Neural crest cell (in vitro differentiated cells): ENCODE measurements around the gene COL16A1. TPM values are rescaled to one million over a fixed set of nuclear protein-coding genes. Genes with fewer than 3 reads are reported as not detected.

Experiments
- DNase-seq: peaks from one replicate; pipeline ENCODE4 v3.0.0; 2021; ENCODE audit warnings: low read depth, mixed read lengths, low spot score
- H3K27ac Mint-ChIP-seq: one replicate; pipeline ENCODE4 v1.8.0; 2021; ENCODE audit warnings: mild to moderate bottlenecking, mixed read lengths; ENCODE audit not compliant: unreplicated experiment
- H3K27me3 Mint-ChIP-seq: 2 replicates; pipeline ENCODE4 v1.8.0; 2021; ENCODE audit warnings: low read depth, mild to moderate bottlenecking, mixed read lengths
- H3K36me3 Mint-ChIP-seq: 2 replicates; pipeline ENCODE4 v1.8.0; 2021; ENCODE audit warnings: low read depth, mild to moderate bottlenecking, mixed read lengths
- H3K4me1 Mint-ChIP-seq: 2 replicates; pipeline ENCODE4 v1.8.0; 2021; ENCODE audit warnings: mixed read lengths
- H3K4me3 Mint-ChIP-seq: one replicate; pipeline ENCODE4 v1.8.0; 2021; ENCODE audit warnings: mild to moderate bottlenecking, mixed read lengths
- H3K9me3 Mint-ChIP-seq: 2 replicates; pipeline ENCODE4 v1.8.0; 2021; ENCODE audit warnings: mixed read lengths
- total RNA-seq: library from RNA; stranded (reverse); gene quantifications from 2 replicates; pipeline ENCODE4 v1.2.1, GENCODE V29; 2021
- TF ChIP-seq, protein P1 (sequence below): fragments of 200-600 bp; sonication (generic); conservative IDR thresholded peaks from 2 replicates; pipeline ENCODE4 v1.5.0; 2021; ENCODE audit warnings: antibody characterized with exemption, mild to moderate bottlenecking

COL16A1 gene
- total RNA-seq, 1 donor from 2014 or later = 0.72 TPM

DNA sequence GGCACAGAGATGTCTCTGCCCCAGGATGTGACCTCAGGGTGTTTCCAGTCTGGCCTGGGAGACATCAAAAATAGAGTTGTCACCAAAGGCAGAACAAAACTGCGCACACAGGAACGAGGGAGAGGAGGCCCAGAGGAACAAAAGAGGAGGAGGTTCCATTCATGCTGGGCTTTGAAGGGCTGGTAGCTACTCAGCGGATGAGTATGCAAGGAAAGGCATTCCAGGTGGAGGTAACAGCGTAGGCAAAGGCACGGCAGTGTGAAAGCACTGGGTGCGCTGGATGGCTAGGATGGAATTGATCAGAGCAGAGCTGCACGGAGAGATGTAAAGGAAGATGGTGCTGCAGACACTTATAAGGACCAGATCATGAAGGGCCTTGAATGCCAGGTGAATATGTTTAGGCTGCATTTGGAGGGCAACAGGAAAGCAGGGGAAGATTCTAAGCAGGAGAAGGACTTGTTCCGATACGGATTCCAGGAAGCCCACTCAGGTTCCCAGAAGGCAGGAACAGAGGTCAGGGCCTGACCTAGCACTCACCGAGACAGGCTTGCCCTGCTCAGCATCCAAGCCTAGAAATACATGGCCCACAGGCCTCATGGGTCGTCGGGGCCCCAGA lies 6.3 kb downstream of the COL16A1 start:
- no peak for DNase-seq
- H3K27me3 Mint-ChIP-seq = no peaks in the 10 kb centered on the region
- no peaks in the 10 kb centered on the region for H3K36me3 Mint-ChIP-seq
- no peaks in the 10 kb centered on the region for H3K9me3 Mint-ChIP-seq
- TF ChIP-seq, protein P1, sequence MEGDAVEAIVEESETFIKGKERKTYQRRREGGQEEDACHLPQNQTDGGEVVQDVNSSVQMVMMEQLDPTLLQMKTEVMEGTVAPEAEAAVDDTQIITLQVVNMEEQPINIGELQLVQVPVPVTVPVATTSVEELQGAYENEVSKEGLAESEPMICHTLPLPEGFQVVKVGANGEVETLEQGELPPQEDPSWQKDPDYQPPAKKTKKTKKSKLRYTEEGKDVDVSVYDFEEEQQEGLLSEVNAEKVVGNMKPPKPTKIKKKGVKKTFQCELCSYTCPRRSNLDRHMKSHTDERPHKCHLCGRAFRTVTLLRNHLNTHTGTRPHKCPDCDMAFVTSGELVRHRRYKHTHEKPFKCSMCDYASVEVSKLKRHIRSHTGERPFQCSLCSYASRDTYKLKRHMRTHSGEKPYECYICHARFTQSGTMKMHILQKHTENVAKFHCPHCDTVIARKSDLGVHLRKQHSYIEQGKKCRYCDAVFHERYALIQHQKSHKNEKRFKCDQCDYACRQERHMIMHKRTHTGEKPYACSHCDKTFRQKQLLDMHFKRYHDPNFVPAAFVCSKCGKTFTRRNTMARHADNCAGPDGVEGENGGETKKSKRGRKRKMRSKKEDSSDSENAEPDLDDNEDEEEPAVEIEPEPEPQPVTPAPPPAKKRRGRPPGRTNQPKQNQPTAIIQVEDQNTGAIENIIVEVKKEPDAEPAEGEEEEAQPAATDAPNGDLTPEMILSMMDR = no peak
- H3K4me3 Mint-ChIP-seq = no peak overlapping the region
- no peak overlapping the region for H3K27ac Mint-ChIP-seq
- peaks cover 9% of the 10 kb centered on the region for H3K4me1 Mint-ChIP-seq

DNA sequence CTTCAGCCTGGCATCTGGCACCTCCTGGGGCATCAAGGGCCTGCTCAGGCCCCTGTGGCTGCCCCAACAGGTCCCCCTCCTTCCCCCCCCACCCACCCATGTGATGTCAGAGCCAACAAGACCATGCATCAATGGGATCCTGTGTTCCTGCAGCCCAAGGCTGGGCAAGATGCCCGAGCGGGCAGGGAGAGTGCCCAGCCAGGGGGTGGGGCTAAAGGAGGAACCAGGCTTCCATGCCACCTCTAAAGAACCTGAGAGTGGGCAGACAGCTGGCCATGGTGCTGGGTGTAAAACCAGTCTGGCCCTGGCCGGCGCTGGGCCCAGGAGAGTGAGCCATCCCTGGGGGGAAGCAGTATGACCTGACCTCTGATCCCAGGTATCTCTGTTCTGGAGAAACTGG lies 7.6 kb downstream of the COL16A1 start:
- Mint-ChIP-seq H3K9me3 (no peaks in the 10 kb centered on the region), H3K4me3 (no peak overlapping the region), H3K4me1 (peaks cover 9% of the 10 kb centered on the region), H3K36me3 (no peaks in the 10 kb centered on the region), H3K27me3 (no peaks in the 10 kb centered on the region), H3K27ac (no peak overlapping the region)
- TF ChIP-seq, protein P1 = no peak
- no peak for DNase-seq

DNA sequence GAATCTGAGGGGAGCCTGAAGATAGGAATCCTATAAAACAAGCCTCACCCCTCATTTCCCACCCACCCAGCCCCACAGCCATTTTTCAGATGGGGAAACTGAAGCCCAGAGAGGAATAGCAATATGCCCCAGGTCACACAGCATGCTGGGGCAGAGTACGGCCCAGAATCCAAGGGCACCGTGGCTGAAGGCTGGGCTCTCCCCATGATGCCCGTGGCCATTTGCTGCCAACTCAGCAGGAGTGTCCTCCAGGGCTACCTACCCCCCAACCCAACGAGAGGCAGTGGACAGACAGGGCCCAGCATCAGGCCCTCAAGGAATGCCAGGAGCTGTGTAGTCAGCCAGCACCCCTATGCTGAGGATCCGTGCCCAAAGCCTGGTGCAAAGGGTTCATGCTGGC lies 8.5 kb downstream of the COL16A1 start:
- no peaks in the 10 kb centered on the region for H3K36me3 Mint-ChIP-seq
- TF ChIP-seq, protein P1 = no peak
- no peak overlapping the region for H3K27ac Mint-ChIP-seq
- H3K4me3 Mint-ChIP-seq = no peak overlapping the region
- no peak for DNase-seq
- no peaks in the 10 kb centered on the region for H3K27me3 Mint-ChIP-seq
- peaks cover 9% of the 10 kb centered on the region for H3K4me1 Mint-ChIP-seq
- no peaks in the 10 kb centered on the region for H3K9me3 Mint-ChIP-seq

DNA sequence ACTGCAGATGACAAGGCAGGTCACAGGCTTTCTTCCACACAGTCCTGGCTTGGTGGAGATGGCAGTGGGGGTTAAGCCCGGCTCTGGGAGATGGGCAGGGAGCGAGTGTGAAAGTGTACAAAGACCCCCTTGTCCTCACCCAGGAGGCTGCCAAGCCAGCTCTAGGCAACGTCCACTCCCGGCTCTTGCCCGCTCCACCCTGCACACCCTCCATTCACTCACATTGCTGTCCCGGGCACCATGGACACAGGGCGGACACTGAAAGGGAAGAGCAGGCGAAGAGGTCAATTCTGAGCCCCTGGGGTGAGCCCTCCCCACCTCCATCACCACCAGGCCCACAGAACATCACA lies 8.9 kb downstream of the COL16A1 start:
- Mint-ChIP-seq H3K4me1 (peaks cover 12% of the 10 kb centered on the region), H3K36me3 (no peaks in the 10 kb centered on the region), H3K4me3 (no peak overlapping the region), H3K27me3 (no peaks in the 10 kb centered on the region), H3K27ac (peak overlapping the region; percentile 35), H3K9me3 (no peaks in the 10 kb centered on the region)
- no peak for DNase-seq
- TF ChIP-seq, protein P1 = no peak

DNA sequence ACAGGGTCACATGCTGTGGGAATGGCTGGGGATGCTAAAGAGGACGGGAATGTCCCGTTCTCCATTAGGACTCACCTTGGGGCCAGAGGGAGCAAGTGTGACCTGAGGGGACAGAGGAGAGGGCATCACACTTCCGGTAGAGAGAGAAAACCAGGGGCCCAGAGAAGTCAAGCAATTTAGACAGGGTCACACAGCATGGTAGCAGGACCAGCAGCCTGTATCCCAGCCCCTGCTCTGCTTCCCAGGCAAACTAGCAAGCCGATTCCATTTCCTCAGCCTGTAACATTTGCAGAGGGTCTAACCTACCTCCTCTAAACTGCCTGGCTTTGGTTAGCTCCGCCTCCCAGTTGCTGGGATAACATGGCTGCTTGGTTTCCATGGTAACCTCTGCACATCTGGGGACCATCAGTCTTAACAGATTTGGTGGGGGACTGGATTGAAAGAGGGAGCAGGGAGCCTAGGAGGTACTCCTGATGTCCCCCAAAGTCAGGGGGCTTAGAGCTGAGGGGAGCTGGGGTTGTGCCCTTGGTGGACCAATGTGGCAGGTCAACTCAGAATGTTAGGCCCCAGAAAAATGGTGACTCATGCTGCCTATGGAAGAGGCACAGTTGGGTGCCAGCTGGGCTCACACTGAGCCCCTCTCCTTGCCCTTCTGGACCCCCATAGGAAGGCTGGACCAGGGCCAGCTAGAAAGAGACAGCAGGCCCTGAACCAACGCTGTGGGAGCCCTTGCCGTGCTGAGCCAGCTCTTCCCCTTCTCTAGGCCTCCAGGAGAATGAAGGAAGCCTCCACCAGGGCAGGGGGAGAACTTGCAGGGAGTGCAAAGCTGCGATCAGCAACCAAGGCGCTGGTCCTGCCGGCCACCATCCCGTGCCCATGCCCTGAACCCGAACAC lies 9.5 kb downstream of the COL16A1 start:
- no peak overlapping the region for H3K27ac Mint-ChIP-seq
- TF ChIP-seq, protein P1 = no peak
- no peak for DNase-seq

More for the DNA sequence above, 9.5 kb downstream of the COL16A1 start:
- no peaks in the 10 kb centered on the region for H3K27me3 Mint-ChIP-seq
- H3K9me3 Mint-ChIP-seq = no peaks in the 10 kb centered on the region
- H3K4me1 Mint-ChIP-seq = peaks cover 14% of the 10 kb centered on the region
- H3K4me3 Mint-ChIP-seq = no peak overlapping the region
- no peaks in the 10 kb centered on the region for H3K36me3 Mint-ChIP-seq
